Measurements from ENCODE around the gene MYH11.
"Not testable (repeated sequence)": the region's sequence is repeated elsewhere in the genome, so short reads cannot be mapped to it uniquely, and the experiment has no call there.

The MYH11 gene

GRCh38 chr16:15742716-15743115 is 114.1 kb downstream of the MYH11 start:
- DNase-seq = no peak

- DNase-seq = no peak
These were observed 115.5 kb downstream of the MYH11 start for GRCh38 chr16:15741207-15741871.

GRCh38 chr16:15739950-15740349 is 116.9 kb downstream of the MYH11 start:
- DNase-seq = no peak

- DNase-seq = no peak
These were observed 117.4 kb downstream of the MYH11 start for GRCh38 chr16:15739464-15739863.

- DNase-seq = no peak
These were observed 119.6 kb downstream of the MYH11 start for GRCh38 chr16:15737140-15737644.

GRCh38 chr16:15736529-15736928 is 120.3 kb downstream of the MYH11 start:
- no peak for DNase-seq

GRCh38 chr16:15735610-15736009 is 121.2 kb downstream of the MYH11 start:
- no peak for DNase-seq

- DNase-seq = no peak
These were observed 124.4 kb downstream of the MYH11 start for GRCh38 chr16:15732416-15732815.

- no peak for DNase-seq
These were observed 127.7 kb downstream of the MYH11 start for GRCh38 chr16:15729152-15729551.

GRCh38 chr16:15727697-15728096 is 129.1 kb downstream of the MYH11 start:
- not testable (repeated sequence) for DNase-seq

- DNase-seq = no peak
These were observed 130.1 kb downstream of the MYH11 start for GRCh38 chr16:15726715-15727114.

- no peak for DNase-seq
These were observed 131.1 kb downstream of the MYH11 start for GRCh38 chr16:15725641-15726240.

GRCh38 chr16:15723808-15724207 is 133.0 kb downstream of the MYH11 start:
- no peak for DNase-seq

- DNase-seq = no peak
These were observed 135.8 kb downstream of the MYH11 start for GRCh38 chr16:15721018-15721417.

- DNase-seq = no peak
These were observed 140.0 kb downstream of the MYH11 start for GRCh38 chr16:15716694-15717447.

GRCh38 chr16:15715221-15715620 is 141.6 kb downstream of the MYH11 start:
- no peak for DNase-seq

- DNase-seq = no peak
These were observed 142.2 kb downstream of the MYH11 start for GRCh38 chr16:15714393-15715172.

- no peak for DNase-seq
These were observed 147.8 kb downstream of the MYH11 start for GRCh38 chr16:15708997-15709396.

GRCh38 chr16:15708096-15708495 is 148.7 kb downstream of the MYH11 start:
- DNase-seq = no peak

GRCh38 chr16:15707332-15707731 is 149.5 kb downstream of the MYH11 start:
- no peak for DNase-seq

- DNase-seq = no peak
These were observed 151.7 kb downstream of the MYH11 start for GRCh38 chr16:15705064-15705565.

- DNase-seq = peak; percentile 31
These were observed 152.3 kb downstream of the MYH11 start for GRCh38 chr16:15704545-15704987.

Measured in NCI-H2227 treated with DMSO at 0.1 percent for 48 hours (cell line).